HG03457 (cell line): ENCODE measurements around the gene LRRC61.

Experiments used
- ATAC-seq: cut with Tn5 transposase; IDR thresholded peaks from one replicate; pipeline ENCODE4 v1.9.1; 2021; ENCODE audit warnings: moderate number of reproducible peaks; ENCODE audit not compliant: unreplicated experiment

The LRRC61 gene

DNA sequence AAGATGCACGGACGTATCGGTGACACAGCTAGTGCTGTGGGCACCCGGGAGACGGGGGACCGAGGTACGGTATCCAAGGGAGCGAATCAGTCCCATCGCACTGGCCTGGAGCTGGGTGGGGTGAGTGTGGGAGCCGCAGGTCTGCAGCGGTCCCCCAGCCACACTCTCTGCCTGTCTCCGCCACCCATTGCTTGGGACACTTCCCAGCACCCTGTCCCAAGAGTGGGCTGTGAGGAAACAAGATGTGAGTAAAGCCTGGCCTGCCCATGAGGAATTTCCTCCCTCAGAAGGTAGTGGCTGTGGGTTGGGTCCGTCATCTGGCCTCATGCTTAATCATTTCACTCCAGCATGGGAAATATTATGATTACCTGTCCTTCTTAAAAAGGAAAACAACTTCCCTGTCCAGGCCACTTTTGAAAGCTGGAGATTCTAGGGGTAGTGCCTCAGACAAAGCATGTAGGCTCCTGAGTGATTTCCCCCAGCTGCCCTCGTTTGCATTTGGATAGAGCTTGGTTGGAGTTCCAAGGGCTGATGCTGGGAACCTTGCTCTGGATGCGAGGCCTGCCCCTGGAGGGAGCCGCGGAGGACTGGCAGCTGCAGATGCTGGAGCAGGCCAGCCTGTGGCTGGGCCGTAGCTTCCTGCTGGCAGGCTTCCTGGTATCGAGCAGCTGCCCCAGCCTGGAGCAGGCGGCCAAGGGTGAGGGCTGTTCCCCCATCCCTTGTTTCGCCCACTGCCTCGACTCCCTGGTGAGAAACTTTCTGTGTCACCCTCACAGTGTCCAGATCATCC is 6.4 kb downstream of the LRRC61 start:
- ATAC-seq, result no peak

DNA sequence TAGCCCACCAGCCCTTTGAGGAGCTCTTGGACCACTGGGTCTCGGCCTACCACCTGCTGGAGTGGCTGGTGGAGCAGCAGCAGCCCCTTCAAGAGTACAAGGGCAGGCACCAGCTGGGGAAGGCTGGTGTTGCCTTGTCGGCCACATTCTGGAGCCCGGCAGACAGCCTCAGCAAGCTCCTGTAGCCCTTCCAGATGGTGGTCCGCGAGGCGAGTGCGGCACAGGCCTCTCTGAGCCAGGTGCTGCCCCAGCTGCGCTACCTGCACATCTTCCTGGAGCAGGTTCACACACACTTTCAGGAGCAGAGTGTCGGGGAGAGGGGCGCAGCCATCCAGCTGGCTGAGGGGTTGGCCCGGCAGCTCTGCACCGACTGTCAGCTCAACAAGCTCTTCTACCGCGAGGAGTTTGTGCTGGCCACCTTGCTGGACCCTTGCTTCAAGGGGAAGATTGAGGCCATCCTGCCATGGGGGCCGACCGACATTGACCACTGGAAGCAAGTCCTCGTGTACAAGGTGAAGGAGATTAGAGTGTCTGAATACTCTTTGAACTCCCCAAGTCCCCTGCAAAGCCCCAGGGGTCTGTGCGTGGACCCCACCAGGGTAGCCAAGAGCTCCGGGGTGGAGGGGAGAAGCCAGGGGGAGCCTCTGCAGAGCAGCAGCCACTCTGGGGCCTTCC is 7.2 kb downstream of the LRRC61 start:
- ATAC-seq, result no peak

DNA sequence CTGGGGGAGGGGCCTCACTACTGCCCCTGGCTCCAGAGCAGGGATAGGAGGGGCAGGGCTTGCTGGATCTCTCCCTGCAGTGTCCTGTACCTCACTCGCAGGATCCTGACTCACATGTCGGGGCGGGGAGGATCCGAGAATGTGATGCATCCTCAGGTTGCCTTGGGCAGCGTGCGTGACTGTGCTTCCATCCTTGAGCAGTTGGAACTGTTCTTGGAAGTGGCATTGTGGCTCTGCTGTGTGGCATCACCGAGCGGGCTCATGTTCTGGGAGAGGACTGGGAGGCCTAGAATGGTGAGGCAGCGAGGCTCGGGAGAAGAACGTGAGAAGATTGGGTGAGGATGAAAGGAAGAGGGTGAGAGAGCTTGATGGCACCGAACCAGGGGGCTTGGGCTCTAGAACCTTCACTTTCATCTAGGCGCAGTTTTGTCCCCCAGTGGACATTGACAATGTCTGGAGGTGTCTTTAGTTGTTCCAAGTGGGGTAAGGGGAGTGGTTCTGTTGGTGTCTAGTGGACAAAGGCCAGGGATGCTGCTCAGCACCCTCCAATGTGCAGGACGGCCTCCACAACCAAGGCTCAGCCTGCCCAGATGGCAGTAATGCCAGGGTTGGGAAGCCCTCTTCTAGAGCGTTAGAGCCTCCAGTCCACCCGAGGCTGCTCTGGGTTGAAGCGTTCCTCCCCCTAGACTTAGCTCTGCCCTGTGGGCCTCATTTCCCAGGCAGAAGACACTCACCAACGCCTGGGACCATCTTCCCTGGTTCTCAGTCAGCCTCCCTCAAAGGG is 9.9 kb downstream of the LRRC61 start:
- no peak for ATAC-seq

DNA sequence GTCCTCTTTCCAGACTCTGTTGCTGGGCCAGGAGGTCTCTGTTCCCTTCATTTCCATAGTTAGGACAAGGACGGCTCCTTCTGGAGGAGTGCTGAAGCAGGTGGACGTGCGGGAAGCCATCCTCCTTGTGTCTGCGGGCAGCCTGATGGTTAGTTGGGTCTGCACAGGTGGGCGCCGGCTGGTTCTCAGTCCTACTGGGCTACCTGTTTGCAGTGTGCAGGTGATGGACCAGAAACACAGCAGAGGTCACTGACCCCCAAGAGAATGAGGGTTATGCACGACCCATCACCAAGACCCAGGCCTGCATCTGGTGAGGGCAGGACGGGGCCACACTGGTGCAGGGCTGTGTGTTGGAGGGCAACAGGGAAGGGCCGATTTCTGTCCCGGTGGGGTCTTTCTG is 10.5 kb downstream of the LRRC61 start:
- no peak for ATAC-seq

DNA sequence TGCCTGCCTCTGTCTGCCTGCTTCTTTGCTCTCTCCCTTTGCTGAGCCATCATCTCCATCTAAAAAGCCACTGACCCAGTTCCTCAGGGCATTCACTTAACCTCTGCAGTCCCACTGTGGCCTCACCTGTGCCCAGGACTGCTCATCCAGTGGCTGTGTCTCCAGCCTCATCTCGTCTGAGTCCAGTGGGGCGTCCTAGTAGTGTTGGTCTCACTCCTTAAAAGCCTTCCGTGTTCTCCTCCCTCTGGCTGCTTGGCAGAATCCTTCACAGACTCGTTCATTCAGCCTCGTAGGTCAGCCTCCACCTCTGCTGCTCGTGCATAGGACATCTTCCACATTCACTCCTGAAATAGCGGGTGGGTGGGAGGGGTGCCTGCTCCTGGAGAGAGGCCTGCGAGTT is 11.0 kb downstream of the LRRC61 start:
- no peak for ATAC-seq

DNA sequence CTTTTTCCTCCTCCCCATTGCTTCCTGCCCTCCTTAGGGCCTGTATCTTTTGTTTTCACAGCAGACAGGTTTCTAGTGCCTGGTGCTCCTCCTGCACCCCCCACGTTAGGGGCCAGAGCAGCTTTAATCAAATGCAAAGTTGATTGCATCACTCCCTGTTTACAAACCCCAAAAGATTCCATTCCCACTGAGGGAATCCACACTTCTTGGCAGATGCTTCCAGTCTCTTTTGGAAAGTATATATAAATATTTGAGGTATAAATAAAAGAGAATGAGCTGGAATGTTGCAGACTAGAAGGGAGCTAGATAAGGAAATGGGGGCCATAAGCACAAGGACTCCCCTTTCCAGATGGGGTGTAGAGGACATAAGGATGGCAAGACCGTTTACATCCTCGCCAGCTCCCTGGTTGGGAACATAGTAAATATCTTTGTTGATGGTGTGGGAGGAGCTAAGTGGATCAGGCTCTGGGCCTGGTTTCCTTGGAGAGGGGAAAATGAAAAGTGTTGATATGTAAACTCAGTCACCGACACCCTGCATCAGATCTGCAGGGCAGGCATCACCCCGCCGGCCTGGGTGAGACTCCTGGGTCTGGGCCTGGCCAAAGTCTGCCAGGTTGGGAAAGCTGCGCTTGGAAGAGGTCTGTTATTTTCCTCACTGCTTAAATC is 12.1 kb downstream of the LRRC61 start:
- ATAC-seq, result no peak

DNA sequence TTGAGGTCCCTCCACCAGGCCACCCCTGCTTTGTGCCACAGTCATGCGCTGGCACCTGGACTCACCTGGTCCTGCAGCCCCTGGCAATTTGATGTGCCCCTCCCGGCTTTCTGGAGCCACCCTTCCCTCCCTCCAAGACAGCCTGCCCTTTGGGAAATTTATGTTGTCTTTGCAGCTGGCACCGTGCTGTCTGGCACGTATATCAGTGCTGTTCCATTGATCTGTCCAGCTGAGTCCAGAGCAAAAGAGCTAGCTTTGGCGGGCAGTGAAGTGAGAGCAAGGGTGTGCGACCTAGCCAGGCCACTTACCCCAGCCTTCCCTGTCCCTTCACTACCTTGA is 12.6 kb downstream of the LRRC61 start:
- no peak for ATAC-seq

DNA sequence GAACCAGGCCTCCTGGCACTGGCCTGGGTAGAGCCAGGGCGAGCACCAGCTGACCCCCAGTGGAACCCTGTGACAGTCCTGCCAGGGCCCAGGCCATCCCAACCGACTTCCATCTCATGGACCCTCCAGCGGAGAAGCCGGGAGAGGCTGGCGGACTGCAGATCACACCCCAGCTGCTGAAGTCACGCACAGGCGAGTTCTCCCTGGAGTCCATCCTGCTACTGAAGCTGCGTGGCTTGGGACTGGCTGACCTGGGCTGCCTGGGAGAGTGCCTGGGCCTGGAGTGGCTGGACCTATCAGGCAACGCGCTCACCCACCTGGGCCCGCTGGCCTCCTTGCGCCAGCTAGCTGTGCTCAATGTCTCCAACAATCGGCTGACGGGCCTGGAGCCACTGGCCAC is 13.6 kb downstream of the LRRC61 start:
- no peak for ATAC-seq

DNA sequence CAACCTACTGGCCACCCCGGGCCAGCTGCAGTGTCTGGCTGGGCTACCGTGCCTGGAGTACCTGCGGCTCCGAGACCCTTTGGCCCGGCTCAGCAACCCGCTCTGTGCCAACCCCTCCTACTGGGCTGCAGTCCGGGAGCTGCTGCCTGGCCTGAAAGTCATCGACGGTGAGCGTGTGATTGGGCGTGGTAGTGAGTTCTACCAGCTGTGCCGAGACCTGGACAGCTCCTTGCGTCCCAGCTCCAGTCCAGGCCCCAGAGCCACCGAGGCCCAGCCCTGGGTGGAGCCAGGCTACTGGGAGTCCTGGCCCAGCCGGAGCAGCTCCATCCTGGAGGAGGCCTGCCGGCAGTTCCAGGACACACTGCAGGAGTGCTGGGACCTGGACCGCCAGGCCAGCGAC is 14.0 kb downstream of the LRRC61 start:
- no peak for ATAC-seq

DNA sequence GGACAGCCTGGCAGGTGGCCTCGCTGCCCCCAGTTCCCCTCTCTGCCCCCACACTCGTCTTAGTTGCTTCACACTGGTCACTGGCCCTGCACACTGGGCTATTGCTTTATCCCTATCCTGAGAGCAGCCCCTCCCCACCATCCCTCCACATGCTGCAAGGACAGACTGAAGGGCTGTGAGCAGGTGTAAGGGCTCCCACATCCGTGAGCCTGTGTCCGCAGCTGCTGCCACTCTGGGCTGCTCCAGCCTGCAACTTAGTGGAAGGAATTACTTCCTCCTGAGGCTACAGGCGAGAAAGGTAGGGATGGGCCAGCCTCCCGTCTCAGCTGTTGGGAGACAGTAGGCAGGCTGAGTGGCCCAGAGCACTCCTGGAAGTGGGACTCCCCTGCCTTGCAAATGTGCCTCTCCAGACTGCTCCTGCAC is 14.5 kb downstream of the LRRC61 start:
- no peak for ATAC-seq

DNA sequence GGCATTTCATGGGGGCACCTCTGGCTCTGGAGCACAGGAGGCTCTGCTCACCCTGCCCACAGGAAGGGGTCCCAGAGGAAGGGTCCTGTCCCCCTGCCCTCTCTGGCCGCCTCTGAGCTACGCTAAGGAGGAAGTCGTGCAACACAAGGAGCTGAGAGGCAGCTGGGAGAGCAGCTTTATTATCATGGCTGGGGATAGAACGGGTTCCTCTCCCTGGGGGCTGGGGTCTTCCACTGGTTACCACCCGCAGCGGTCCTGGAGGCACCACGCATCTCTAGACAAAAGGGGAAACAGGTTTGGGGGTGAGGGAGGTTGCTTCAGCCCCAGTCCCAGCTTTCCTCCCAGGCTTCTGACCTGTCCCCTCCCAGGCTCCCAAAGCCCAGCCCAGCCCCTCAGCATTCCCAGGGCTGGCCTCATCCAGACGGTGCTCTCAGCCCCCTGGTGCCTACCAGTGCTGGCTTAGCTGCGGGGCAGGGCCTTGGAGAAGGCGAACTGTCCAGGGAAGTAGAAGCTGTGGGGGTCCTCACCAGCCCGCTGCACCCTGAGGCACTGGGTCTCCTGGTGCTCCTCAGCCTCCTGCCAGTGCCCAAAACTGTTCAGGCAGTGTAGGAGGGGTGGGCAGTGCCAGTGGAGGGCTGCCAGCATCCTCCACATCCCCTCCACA is 15.1 kb downstream of the LRRC61 start:
- ATAC-seq, result no peak

DNA sequence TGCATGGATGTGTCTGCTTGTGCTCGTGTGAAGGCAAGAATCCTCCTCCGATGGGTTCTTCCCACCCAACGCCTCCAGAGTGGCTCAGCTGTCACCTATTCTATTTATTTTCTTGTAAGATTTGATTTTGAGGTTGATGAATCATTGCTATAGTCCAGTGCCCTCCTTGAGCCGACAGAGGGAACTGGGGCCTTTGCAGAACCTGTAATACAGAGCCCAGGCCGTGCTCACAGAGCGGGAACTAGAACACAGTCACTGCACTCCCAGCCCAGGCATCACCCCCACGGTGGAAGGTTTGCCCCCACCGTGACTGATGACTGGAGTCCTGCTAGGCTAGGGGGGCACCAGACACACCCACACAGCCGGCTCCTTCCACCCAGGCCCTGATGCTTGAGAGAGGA is 16.3 kb downstream of the LRRC61 start:
- ATAC-seq, result no peak

DNA sequence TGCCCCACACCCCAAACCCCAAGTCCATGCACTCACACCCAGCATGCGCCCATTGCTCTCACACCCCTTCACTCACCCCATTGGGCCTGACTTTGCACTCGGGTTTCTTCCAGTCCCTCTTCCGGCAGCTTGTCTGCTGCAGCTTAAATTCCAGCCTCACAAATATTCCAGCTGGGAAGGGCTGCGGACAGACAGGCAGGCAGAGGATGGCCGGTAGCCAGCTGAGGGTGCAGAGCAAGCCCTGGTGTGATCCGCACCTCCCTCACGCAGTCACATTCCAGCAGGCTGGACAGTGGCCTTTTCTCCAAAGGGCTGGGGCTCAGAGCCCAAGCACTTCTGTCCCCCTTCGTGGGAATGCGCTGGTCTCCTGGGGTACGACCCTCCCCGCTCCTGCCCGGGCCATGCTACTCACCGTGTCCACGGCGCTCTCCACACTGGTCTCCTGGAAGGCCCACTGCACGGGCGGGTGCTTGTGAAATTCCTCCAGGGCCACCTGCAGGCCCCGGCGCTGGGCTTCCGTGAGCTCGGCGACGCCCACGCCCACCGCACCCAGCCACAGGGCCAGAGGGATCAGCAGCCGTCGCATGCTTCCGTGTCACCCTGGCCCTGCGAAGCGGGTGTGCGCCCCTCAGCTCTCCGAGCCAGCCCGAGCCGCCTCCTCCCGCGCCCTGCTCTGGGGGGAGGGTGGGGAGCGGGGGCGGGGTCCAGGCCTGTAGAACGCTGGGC is 17.0 kb downstream of the LRRC61 start:
- ATAC-seq, result no peak

DNA sequence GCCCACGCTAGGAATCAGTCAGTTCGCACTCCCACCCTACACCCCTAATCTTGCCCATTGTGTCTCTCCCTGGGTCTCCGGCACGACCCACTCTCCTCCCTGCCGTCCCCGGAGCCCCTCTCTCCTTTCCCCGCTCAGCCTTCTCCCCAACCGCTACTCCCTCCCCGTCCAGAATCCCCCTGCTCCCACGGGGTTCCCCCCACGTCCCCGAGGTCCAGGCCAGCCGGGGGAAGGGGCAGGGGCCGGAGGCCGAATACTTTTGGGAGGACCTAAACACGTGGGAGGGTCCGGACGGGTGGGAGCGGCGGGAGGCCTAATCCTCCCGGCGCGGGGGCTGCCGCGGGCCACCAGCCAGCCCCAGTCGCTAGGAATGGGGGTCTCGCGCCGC is 17.7 kb downstream of the LRRC61 start:
- ATAC-seq, result no peak

DNA sequence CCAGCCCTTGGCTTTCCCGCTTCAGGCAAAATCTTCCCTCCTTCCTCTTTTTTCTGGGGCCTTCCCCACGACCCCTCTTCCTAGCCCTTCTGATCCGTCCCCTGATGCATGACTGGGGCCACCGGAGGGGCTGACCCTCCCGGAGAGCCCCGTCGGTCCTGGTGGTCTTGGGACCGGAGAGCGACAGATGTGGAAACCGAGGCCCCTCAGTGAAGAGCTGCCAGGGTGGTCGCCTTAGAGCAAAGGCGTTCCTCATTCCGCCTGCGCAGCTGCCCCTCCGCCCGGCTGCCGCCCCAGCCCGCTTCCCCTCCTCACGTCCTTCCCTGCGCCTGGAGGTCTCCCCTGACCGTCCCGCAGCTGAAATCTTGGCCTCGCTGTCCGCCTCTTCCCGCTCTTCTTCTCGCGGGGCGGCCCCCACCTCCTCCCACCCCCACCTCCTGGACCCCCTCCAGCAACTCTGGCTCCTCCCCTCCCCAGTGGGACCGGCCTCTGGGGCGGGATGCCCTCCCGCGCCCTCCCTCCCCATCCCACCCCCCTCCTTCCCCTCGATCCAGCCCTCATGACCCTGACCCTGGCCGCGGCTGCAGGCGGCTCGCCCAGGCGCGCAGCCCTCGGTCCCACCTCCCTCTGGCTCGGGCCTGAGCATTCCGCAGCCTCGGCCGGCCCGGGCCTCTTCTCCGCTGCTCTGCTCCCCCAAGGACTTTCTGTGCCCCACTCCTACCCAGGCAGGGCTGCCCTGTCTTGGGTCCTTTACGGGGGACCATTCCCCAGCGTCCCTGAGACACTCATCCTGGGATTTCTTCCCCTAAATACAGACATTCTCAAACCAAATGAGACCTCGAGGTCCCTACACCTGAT is 18.3 kb downstream of the LRRC61 start, which contains the start of gene RARRES2:
Gene RARRES2, minus strand, starts transcription at position 367 of the 858 bp plus-strand sequence. CDS start 1,020 bp downstream, outside the sequence.
- no peak for ATAC-seq

DNA sequence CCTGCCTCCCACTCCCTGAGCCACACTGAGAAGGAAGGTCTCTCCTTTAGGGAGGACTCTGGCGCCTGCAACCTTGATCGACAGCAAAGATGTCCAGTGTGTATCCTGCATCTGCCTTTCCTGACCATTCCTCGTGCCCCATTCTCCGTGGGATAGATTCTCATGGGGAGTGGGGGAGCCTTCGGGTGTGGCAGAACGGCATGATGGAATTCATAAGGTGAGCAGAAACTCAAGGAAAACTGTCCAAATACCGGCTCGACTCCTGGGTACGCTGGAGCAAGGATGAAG is 18.9 kb downstream of the LRRC61 start:
- no peak for ATAC-seq

DNA sequence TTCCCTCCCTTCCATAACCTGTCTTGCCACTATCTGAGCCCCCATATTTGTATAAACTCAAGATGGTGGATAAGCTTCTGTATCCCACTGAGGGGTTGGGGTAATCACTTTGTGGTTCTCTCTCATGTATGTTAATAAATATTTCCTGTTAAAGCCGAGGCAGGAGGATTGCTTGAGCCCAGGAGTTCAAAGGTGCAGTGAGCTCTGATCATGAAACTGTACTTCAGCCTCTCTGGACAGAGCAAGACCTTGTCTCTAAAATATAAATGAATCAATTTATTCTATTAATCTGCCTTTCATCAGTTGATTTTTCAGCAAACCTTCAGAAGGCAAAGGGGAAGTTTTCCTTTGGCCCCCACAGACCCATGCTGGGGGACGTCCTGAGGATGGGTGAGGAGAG is 20.1 kb downstream of the LRRC61 start:
- ATAC-seq, result no peak

DNA sequence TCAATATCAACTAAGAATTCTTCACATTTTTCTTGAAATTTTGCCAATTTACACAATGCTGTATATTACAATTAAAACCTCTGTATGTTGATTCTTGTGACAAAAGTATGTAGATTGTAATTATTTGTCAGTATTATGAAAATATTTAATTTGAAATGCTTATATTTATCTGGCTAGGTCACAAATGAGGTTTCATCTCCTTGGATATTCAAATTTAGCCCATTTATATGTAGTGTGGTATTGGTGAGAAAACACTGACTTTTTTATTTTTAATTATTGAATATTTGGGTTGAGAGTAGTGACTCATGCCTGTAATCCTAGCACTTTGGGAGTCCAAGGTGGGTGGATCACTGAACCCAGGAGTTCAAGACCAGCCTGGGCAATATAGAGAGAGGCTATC is 21.1 kb downstream of the LRRC61 start:
- ATAC-seq, result no peak

DNA sequence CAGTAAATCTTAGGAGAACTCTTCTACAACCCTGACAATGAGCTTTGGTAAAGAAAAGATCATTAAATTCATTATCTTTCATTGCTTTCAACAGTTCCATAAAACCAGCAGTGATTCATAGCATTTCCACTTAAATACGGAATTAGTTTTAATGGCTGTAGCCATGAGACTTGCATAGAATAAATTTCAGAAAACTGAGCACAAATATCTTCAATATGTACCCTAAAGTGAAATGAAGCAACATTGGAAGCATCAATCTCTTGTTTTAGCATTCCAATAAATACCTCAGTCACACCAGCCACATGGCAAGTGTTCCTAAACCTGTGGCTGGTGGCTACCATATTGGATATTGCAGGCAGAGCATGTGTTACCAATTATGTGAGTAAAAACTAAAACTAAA is 21.9 kb downstream of the LRRC61 start:
- ATAC-seq, result no peak
